ENCODE data around the gene TCEAL7. TPM values are rescaled to one million over a fixed set of nuclear protein-coding genes. Genes with fewer than 3 reads are reported as not detected.
"Not testable (repeated sequence)": the region's sequence is repeated elsewhere in the genome, so short reads cannot be mapped to it uniquely, and the experiment has no call there.

Gene TCEAL7
- total RNA-seq: 13.4 and 14.7 TPM in 2 replicates
- long read RNA-seq, transcript TCEAL7-202 (3 exons, 852 nt): minor isoform, 12 of 31 reads
- long read RNA-seq, transcript TCEAL7-201 (3 exons, 1,177 nt): major isoform, 15 of 31 reads
- long read RNA-seq, partial matches to known transcripts: 3 of 31 reads
- long read RNA-seq, other reads (novel, unspliced or antisense): 1 of 31 reads

- H3K27ac Mint-ChIP-seq (ENCODE audit: unreplicated experiment): peak within 1 kb of the TSS; percentile 64
- peaks cover 10% of the 10 kb centered on the region for H3K27me3 Mint-ChIP-seq (ENCODE audit: unreplicated experiment)
- peak within 1 kb of the TSS; percentile 65 for H3K4me3 Mint-ChIP-seq (ENCODE audit: unreplicated experiment)
- H3K9me3 Mint-ChIP-seq (ENCODE audit: unreplicated experiment): peaks cover 6% of the 10 kb centered on the region
- DNase-seq (ENCODE audit: extremely low spot score, unreplicated experiment): no peak
- no peak for TF ChIP-seq CTCF (IDR thresholded peaks at IDR 0.05)
- peaks cover 10% of the 10 kb centered on the region for H3K4me1 Mint-ChIP-seq (ENCODE audit: unreplicated experiment)
- no peaks in the 10 kb centered on the region for H3K36me3 Mint-ChIP-seq (ENCODE audit: unreplicated experiment)
Measured at GRCh38 chrX:103329991-103330390, at the start of gene TCEAL7. Gene TCEAL7, plus strand, starts transcription at chrX:103330239. Its CDS starts 1,165 bp downstream, at chrX:103331404.

GRCh38 chrX:103293118-103293517 lies 36.9 kb upstream of the TCEAL7 start:
- no peak overlapping the region for H3K27ac Mint-ChIP-seq (ENCODE audit: unreplicated experiment)
- no peak for DNase-seq (ENCODE audit: extremely low spot score, unreplicated experiment)
- no peaks in the 10 kb centered on the region for H3K36me3 Mint-ChIP-seq (ENCODE audit: unreplicated experiment)
- TF ChIP-seq CTCF (IDR thresholded peaks at IDR 0.05): no peak
- peaks cover 9% of the 10 kb centered on the region for H3K27me3 Mint-ChIP-seq (ENCODE audit: unreplicated experiment)
- no peaks in the 10 kb centered on the region for H3K4me1 Mint-ChIP-seq (ENCODE audit: unreplicated experiment)
- H3K4me3 Mint-ChIP-seq (ENCODE audit: unreplicated experiment): no peak overlapping the region
- H3K9me3 Mint-ChIP-seq (ENCODE audit: unreplicated experiment): peaks cover 4% of the 10 kb centered on the region

- no peak for TF ChIP-seq CTCF (IDR thresholded peaks at IDR 0.05)
- peaks cover 30% of the 10 kb centered on the region for H3K27me3 Mint-ChIP-seq (ENCODE audit: unreplicated experiment)
- H3K4me1 Mint-ChIP-seq (ENCODE audit: unreplicated experiment): no peaks in the 10 kb centered on the region
- no peak for DNase-seq (ENCODE audit: extremely low spot score, unreplicated experiment)
- no peak overlapping the region for H3K27ac Mint-ChIP-seq (ENCODE audit: unreplicated experiment)
- no peaks in the 10 kb centered on the region for H3K36me3 Mint-ChIP-seq (ENCODE audit: unreplicated experiment)
- peaks cover 9% of the 10 kb centered on the region for H3K9me3 Mint-ChIP-seq (ENCODE audit: unreplicated experiment)
- no peak overlapping the region for H3K4me3 Mint-ChIP-seq (ENCODE audit: unreplicated experiment)
Measured at GRCh38 chrX:103304705-103305104, 25.3 kb upstream of the TCEAL7 start.

- not testable (repeated sequence) for H3K9me3 Mint-ChIP-seq (ENCODE audit: unreplicated experiment); H3K4me3 Mint-ChIP-seq (ENCODE audit: unreplicated experiment); H3K4me1 Mint-ChIP-seq (ENCODE audit: unreplicated experiment); H3K36me3 Mint-ChIP-seq (ENCODE audit: unreplicated experiment); H3K27ac Mint-ChIP-seq (ENCODE audit: unreplicated experiment); DNase-seq (ENCODE audit: extremely low spot score, unreplicated experiment)
- peaks cover 33% of the 10 kb centered on the region for H3K27me3 Mint-ChIP-seq (ENCODE audit: unreplicated experiment)
Measured at GRCh38 chrX:103305666-103306065, 24.4 kb upstream of the TCEAL7 start.

GRCh38 chrX:103309860-103310554 lies 20.0 kb upstream of the TCEAL7 start:
- H3K27ac Mint-ChIP-seq (ENCODE audit: unreplicated experiment): no peak overlapping the region
- peak overlapping the region; percentile 55 for H3K4me3 Mint-ChIP-seq (ENCODE audit: unreplicated experiment)
- peaks cover 31% of the 10 kb centered on the region for H3K27me3 Mint-ChIP-seq (ENCODE audit: unreplicated experiment)

More at GRCh38 chrX:103309860-103310554, 20.0 kb upstream of the TCEAL7 start:
- TF ChIP-seq CTCF (IDR thresholded peaks at IDR 0.05): no peak
- H3K36me3 Mint-ChIP-seq (ENCODE audit: unreplicated experiment): no peaks in the 10 kb centered on the region
- H3K4me1 Mint-ChIP-seq (ENCODE audit: unreplicated experiment): no peaks in the 10 kb centered on the region
- no peak for DNase-seq (ENCODE audit: extremely low spot score, unreplicated experiment)
- H3K9me3 Mint-ChIP-seq (ENCODE audit: unreplicated experiment): peaks cover 9% of the 10 kb centered on the region

All from osteocyte (in vitro differentiated cells).